Measurements from ENCODE around the gene KRT74.

GRCh38 chr12:52517005-52517835 lies 56.4 kb downstream of the KRT74 start:
- TF ChIP-seq TAF1 (IDR thresholded peaks at IDR 0.05; ENCODE audit: low read depth, low read length) (no peak), JUND (IDR thresholded peaks at IDR 0.05; ENCODE audit: low read length) (no peak), BRCA1 (IDR thresholded peaks at IDR 0.05; ENCODE audit: low read depth, low read length) (no peak), POLR2AphosphoS5 (IDR thresholded peaks at IDR 0.05; ENCODE audit: low read depth, low read length) (no peak), HDAC2 (IDR thresholded peaks at IDR 0.05; ENCODE audit: borderline replicate concordance in 1 of 2, low read depth in 2 of 2, low read length in 2 of 2) (no peak), MAX (IDR thresholded peaks at IDR 0.05) (no peak), EZH2 (IDR thresholded peaks at IDR 0.05; ENCODE audit: low read depth, low read length, severe bottlenecking) (no peak)
